HepG2 (cell line): Measurements from ENCODE around the gene MYO18A. TPM values are rescaled to one million over a fixed set of nuclear protein-coding genes. Genes with fewer than 3 reads are reported as not detected.

Source experiments
- ATAC-seq: fragments of 200-7000 bp; cut with Tn5 transposase; 3 replicates; pipeline ENCODE4 v1.9.1; 2020; ENCODE audit warnings: mild to moderate bottlenecking, moderate library complexity
- BruUV-seq: library from RNA; stranded (reverse); fragments of 400-500 nt; replicated peaks from 2 replicates; lab custom pipeline; 2021; lab: Mats Ljungman, UMichigan
- CTCF ChIA-PET: fragments of 300-600 bp; formaldehyde crosslinking; extraction: SDS; loops from one replicate; lab custom pipeline; 2021; ENCODE audit warnings: low total read pairs, inconsistent platforms, low intra/inter-chr PET ratio; lab: Yijun Ruan, JAX
- POLR2A ChIA-PET: fragments of 350-600 bp; sonication (Branson Sonifier 250); formaldehyde crosslinking; loops from one replicate; lab custom pipeline; 2020; ENCODE audit warnings: antibody characterized with exemption, inconsistent platforms; lab: Yijun Ruan, JAX
- DNase-seq: peaks from one replicate; pipeline ENCODE4 v3.0.0-alpha.2; 2015; ENCODE audit warnings: low spot score
- FAIRE-seq: peaks from 3 replicates; lab custom pipeline; 2011; peaks lifted over from hg19 to GRCh38; lab: Jason Lieb, UNC
- H2AFZ ChIP-seq: one replicate; pipeline ENCODE4 v1.6.1; 2011; ENCODE audit warnings: low read length, inconsistent platforms
- H3K27ac ChIP-seq: fragments of 300-600 bp; 3 replicates; pipeline ENCODE4 v1.8.0; 2011; ENCODE audit warnings: mixed run types, mild to moderate bottlenecking, mixed read lengths, low read length, inconsistent platforms; ENCODE audit not compliant: insufficient read depth; ENCODE audit errors: extremely low read length
- H3K27me3 ChIP-seq, 2 experiments: fragments of 200-600 bp in 1 of 2; 2 replicates in 1 of 2; 3 replicates in 1 of 2; pipeline versions ENCODE4 v1.6.0 to v1.8.0; 2011; ENCODE audit warnings: low read length in 2 of 2, mild to moderate bottlenecking in 2 of 2, moderate library complexity in 2 of 2, inconsistent platforms in 1 of 2; ENCODE audit not compliant: insufficient read depth in 2 of 2, control insufficient read depth in 1 of 2
- H3K36me3 ChIP-seq, 2 experiments: fragments of 200-600 bp in 1 of 2; replicated peaks in 1 of 2; 2 replicates in 1 of 2; 3 replicates in 1 of 2; pipeline versions ENCODE4 v1.5.1 to v1.8.0; 2011; ENCODE audit warnings: low read length in 2 of 2, inconsistent platforms in 1 of 2; ENCODE audit not compliant: insufficient read depth in 2 of 2, control insufficient read depth in 1 of 2
- H3K4me1 ChIP-seq: 2 replicates; pipeline ENCODE4 v1.5.1; 2012; ENCODE audit warnings: low read length, inconsistent platforms; ENCODE audit not compliant: insufficient read depth
- H3K4me2 ChIP-seq: 2 replicates; pipeline ENCODE4 v1.6.0; 2011; ENCODE audit warnings: low read depth, low read length, inconsistent platforms
- H3K4me3 ChIP-seq, 3 experiments: fragments of 200-600 bp in 1 of 3; sonication (generic), shearing (Covaris generic) in 1 of 3; replicated peaks in 1 of 3; 2 replicates each; pipeline ENCODE4 v1.5.1; 2011 to 2016; ENCODE audit warnings: low read length in 3 of 3, inconsistent platforms in 2 of 3, low read depth in 2 of 3, mild to moderate bottlenecking in 2 of 3, control low read depth in 1 of 3, mixed read lengths in 1 of 3; ENCODE audit not compliant: insufficient read depth in 1 of 3
- H3K79me2 ChIP-seq: one replicate; pipeline ENCODE4 v1.6.1; 2011; ENCODE audit warnings: low read length, inconsistent platforms; ENCODE audit not compliant: insufficient read depth
- H3K9ac ChIP-seq: 2 replicates; pipeline ENCODE4 v1.6.0; 2011; ENCODE audit warnings: mild to moderate bottlenecking, low read depth, low read length, inconsistent platforms; ENCODE audit not compliant: insufficient read depth
- H3K9me3 ChIP-seq: 2 replicates; pipeline ENCODE4 v1.5.1; 2012; ENCODE audit warnings: mild to moderate bottlenecking, low read length
- H4K20me1 ChIP-seq: 2 replicates; pipeline ENCODE4 v1.6.0; 2011; ENCODE audit warnings: inconsistent platforms, mild to moderate bottlenecking, low read length, moderate library complexity; ENCODE audit not compliant: insufficient read depth
- ARID2 ChIP-seq: sonication (generic); formaldehyde crosslinking; IDR thresholded peaks from 2 replicates; pipeline ENCODE4 v1.8.1; 2022; ENCODE audit warnings: mild to moderate bottlenecking, missing genetic modification reagents, borderline replicate concordance
- ASH2L ChIP-seq: fragments of 300-600, 200-600 bp; sonication (generic); IDR thresholded peaks from 2 replicates; pipeline ENCODE4 v1.7.0; 2017; ENCODE audit warnings: low read depth, mild to moderate bottlenecking, moderate library complexity, mixed read lengths, low read length; ENCODE audit not compliant: insufficient read length
- GATAD1 ChIP-seq: IDR thresholded peaks from 2 replicates; pipeline ENCODE4 v1.6.1; 2016; ENCODE audit warnings: missing genetic modification reagents, missing compliant biosample characterization
- GTF2F1 ChIP-seq: fragments of 150-350 bp; IDR thresholded peaks from 2 replicates; pipeline ENCODE4 v1.6.1; 2014; ENCODE audit warnings: low read length
- HES4 ChIP-seq: sonication (generic); formaldehyde crosslinking; IDR thresholded peaks from 2 replicates; pipeline ENCODE4 v1.9.0; 2021; ENCODE audit warnings: mild to moderate bottlenecking, missing genetic modification reagents, borderline replicate concordance
- HMGXB3 ChIP-seq: sonication (generic); formaldehyde crosslinking; IDR thresholded peaks from 2 replicates; pipeline ENCODE4 v1.4.0; 2020; ENCODE audit warnings: missing genetic modification reagents, borderline replicate concordance
- HNRNPUL1 ChIP-seq: fragments of 200-400 bp; formaldehyde crosslinking; IDR thresholded peaks from 2 replicates; pipeline ENCODE4 v1.6.1; 2017; ENCODE audit warnings: low read depth, mild to moderate bottlenecking, low read length, moderate library complexity
- JUNB ChIP-seq: sonication (generic); formaldehyde crosslinking; IDR thresholded peaks from 2 replicates; pipeline ENCODE4 v1.8.0; 2022; ENCODE audit warnings: missing genetic modification reagents, mild to moderate bottlenecking, borderline replicate concordance
- KMT2B ChIP-seq: IDR thresholded peaks from 2 replicates; pipeline ENCODE4 v1.6.1; 2016; ENCODE audit warnings: missing genetic modification reagents, missing compliant biosample characterization
- NFIC ChIP-seq: IDR thresholded peaks from 2 replicates; pipeline ENCODE4 v1.6.1; 2012; ENCODE audit warnings: mild to moderate bottlenecking, low read length, inconsistent platforms
- NFKBIZ ChIP-seq: IDR thresholded peaks from 2 replicates; pipeline ENCODE4 v1.6.1; 2018; ENCODE audit warnings: missing genetic modification reagents, missing compliant biosample characterization
- NRL ChIP-seq: sonication (generic); formaldehyde crosslinking; IDR thresholded peaks from 2 replicates; pipeline ENCODE4 v1.5.0; 2020; ENCODE audit warnings: missing genetic modification reagents, mild to moderate bottlenecking, moderate library complexity, borderline replicate concordance
- SCMH1 ChIP-seq: sonication (generic); formaldehyde crosslinking; IDR thresholded peaks from 2 replicates; pipeline ENCODE4 v1.9.0; 2021; ENCODE audit warnings: missing genetic modification reagents, mild to moderate bottlenecking, borderline replicate concordance
- ZBTB43 ChIP-seq: sonication (generic); formaldehyde crosslinking; conservative IDR thresholded peaks from 2 replicates; pipeline ENCODE4 v1.4.0; 2020; ENCODE audit warnings: missing genetic modification reagents
- ZNF317 ChIP-seq: sonication (generic); formaldehyde crosslinking; IDR thresholded peaks from 2 replicates; pipeline ENCODE4 v1.5.0; 2020; ENCODE audit warnings: mild to moderate bottlenecking, missing genetic modification reagents
- ZNF432 ChIP-seq: sonication (generic); formaldehyde crosslinking; IDR thresholded peaks from 2 replicates; pipeline ENCODE4 v1.5.0; 2020; ENCODE audit warnings: missing genetic modification reagents, mild to moderate bottlenecking, borderline replicate concordance
- ZNF567 ChIP-seq: sonication (generic); formaldehyde crosslinking; IDR thresholded peaks from 2 replicates; pipeline ENCODE4 v1.8.1; 2023; ENCODE audit warnings: mild to moderate bottlenecking, missing genetic modification reagents, borderline replicate concordance
- ZNF720 ChIP-seq: sonication (generic); formaldehyde crosslinking; IDR thresholded peaks from 2 replicates; pipeline ENCODE4 v1.4.0; 2020; ENCODE audit warnings: missing genetic modification reagents
- ZNF772 ChIP-seq: sonication (generic); formaldehyde crosslinking; IDR thresholded peaks from 2 replicates; pipeline ENCODE4 v1.5.0; 2020; ENCODE audit warnings: mild to moderate bottlenecking, missing genetic modification reagents
- ZNF883 ChIP-seq: sonication (generic); formaldehyde crosslinking; IDR thresholded peaks from 2 replicates; pipeline ENCODE4 v1.5.1; 2020; ENCODE audit warnings: mild to moderate bottlenecking, missing genetic modification reagents; ENCODE audit errors: not compliant biosample characterization
- WGBS: methylation state at CpG from one replicate; pipeline ENCODE4 v1.1.6; 2017; ENCODE audit warnings: low lambda C conversion rate; 5-methylcytosine and 5-hydroxymethylcytosine counted together
- in situ Hi-C: cut with HindIII; loops from 2 replicates; pipeline ENCODE4 v1.10.0; 2017; ENCODE audit warnings: low pct_unique_long_range_greater_than_20kb; ENCODE audit not compliant: extremely low pct_ligation_motif_present
- intact Hi-C: fragments of 100-400 bp; cut with micrococcal nuclease; formaldehyde crosslinking; loops from one replicate; pipeline ENCODE4 v1.10.0; 2022; ENCODE audit not compliant: unreplicated experiment
- polyA plus RNA-seq, 8 experiments: library from polyadenylated mRNA; depleted of rRNA in 3 of 8; stranded (reverse) in 7 of 8; unstranded in 1 of 8; fragments of >200 nt; fragmentation: Illumina TruSeq in 4 of 8; extraction: Trizol in 4 of 8; gene quantifications; 2 replicates each; pipeline versions ENCODE4 v1.2.1 to v1.2.3, GENCODE V29; 2011 to 2016; ENCODE audit warnings: low read depth in 4 of 8, missing spikeins in 1 of 8, mixed read lengths in 1 of 8; ENCODE audit not compliant: insufficient read depth in 1 of 8
- total RNA-seq, 5 experiments: library from RNA; depleted of rRNA; stranded (reverse); fragments of >200 nt; fragmentation: Illumina TruSeq; extraction: Trizol; gene quantifications; 2 replicates each; pipeline ENCODE4 v1.2.3, GENCODE V29; 2016; ENCODE audit warnings: low read depth in 1 of 5

The MYO18A gene
- total and polyA plus RNA-seq, 2 of the 13 experiments (the other 11 are each of a cell fraction or from before 2014, with no cell fraction given) = 16.8 to 24.8 TPM

GRCh38 chr17:29154516-29155226 is 25.5 kb downstream of the MYO18A start:
- TSS peak; percentile 27 for BruUV-seq
- H3K4me3 ChIP-seq = peak overlapping the region in 1 of 3 experiments; percentile 48; a peak in 1 of 6 replicates
- no peak for TF ChIP-seq GATAD1 (CRISPR knock-in tag)
- no peak for TF ChIP-seq ZNF432
- TF ChIP-seq HNRNPUL1 = no peak
- TF ChIP-seq ARID2 (CRISPR knock-in tag) = no peak
- no peak for TF ChIP-seq ZNF720
- no peak for TF ChIP-seq NRL (CRISPR knock-in tag)
- no peak for TF ChIP-seq HES4 (CRISPR knock-in tag)
- no peak for TF ChIP-seq NFIC
- TF ChIP-seq ZBTB43 (CRISPR knock-in tag) = no peak
- TF ChIP-seq ZNF317 (CRISPR knock-in tag) = no peak
- no peak for TF ChIP-seq HMGXB3
- TF ChIP-seq JUNB (CRISPR knock-in tag) = no peak
- no peak for TF ChIP-seq ZNF567 (CRISPR knock-in tag)
- 0 out of 2 replicates have a peak, but pooled peaks have one; percentile 1 for TF ChIP-seq ZNF772 (CRISPR knock-in tag)
- TF ChIP-seq ZNF883 (CRISPR knock-in tag) = peak; percentile 6
- no peak for TF ChIP-seq GTF2F1
- TF ChIP-seq ASH2L = no peak
- TF ChIP-seq KMT2B (CRISPR knock-in tag) = no peak
- no peak for TF ChIP-seq NFKBIZ (CRISPR knock-in tag)
- TF ChIP-seq SCMH1 (CRISPR knock-in tag) = no peak

More at GRCh38 chr17:29154516-29155226, 25.5 kb downstream of the MYO18A start:
- H2AFZ ChIP-seq = no peak overlapping the region
- H3K4me2 ChIP-seq = peak overlapping the region; percentile 71
- POLR2A ChIA-PET = interaction anchor here (1.0 to 21.6 kb wide), 7 partner anchors 9 to 236 kb away, joined by 4 to 618 read pairs (median 7); partner anchors contain the start of genes MYO18A, NUFIP2, PHF12 and TAOK1
- H3K79me2 ChIP-seq = peaks cover 82% of the 10 kb centered on the region
- CTCF ChIA-PET = no interaction called here
- 90% methylated on average over 4 of the region's 11 CpGs for WGBS
- DNase-seq = no peak
- in situ Hi-C loops (no loop called here), intact Hi-C loops (loop anchor here (10.0 kb wide), 1 partner anchor 140 kb away; the partner anchor contains the start of gene NUFIP2)
- H3K36me3 ChIP-seq = peaks cover 5 to 12% of the 10 kb centered on the region in 2 experiments; a peak in 3 of 5 replicates
- H3K4me1 ChIP-seq = peaks cover 100% of the 10 kb centered on the region
- no peaks in the 10 kb centered on the region for H3K27me3 ChIP-seq
- FAIRE-seq = no peak
- H4K20me1 ChIP-seq = peaks cover 6% of the 10 kb centered on the region; the same call in 1 of the 2 replicates
- no peaks in the 10 kb centered on the region for H3K9me3 ChIP-seq
- peak overlapping the region; percentile 60 for H3K9ac ChIP-seq
- no peak for ATAC-seq
- peak overlapping the region; percentile 73 for H3K27ac ChIP-seq
